HG03175 (cell line): ENCODE data around the gene ZNF780A.
"Not testable (repeated sequence)": the region's sequence is repeated elsewhere in the genome, so short reads cannot be mapped to it uniquely, and the experiment has no call there.

ENCODE experiments used
- ATAC-seq: cut with Tn5 transposase; IDR thresholded peaks from one replicate; pipeline ENCODE4 v1.9.1; 2021; ENCODE audit warnings: mild to moderate bottlenecking, moderate library complexity; ENCODE audit not compliant: unreplicated experiment

The ZNF780A gene

GRCh38 chr19:40090241-40091204 is at the start of gene ZNF780A:
TSS of gene ZNF780A (minus strand) at chr19:40090943. CDS start at chr19:40084753, 6,190 bp downstream.
- ATAC-seq, result peak; percentile 83

GRCh38 chr19:40139533-40140287 is 49.0 kb upstream of the ZNF780A start:
- ATAC-seq, result no peak

GRCh38 chr19:40136818-40137217 is 46.1 kb upstream of the ZNF780A start:
- no peak for ATAC-seq

GRCh38 chr19:40134866-40135265 is 44.1 kb upstream of the ZNF780A start:
- no peak for ATAC-seq

- ATAC-seq, result no peak
These were observed 42.7 kb upstream of the ZNF780A start for GRCh38 chr19:40133491-40133890.

- ATAC-seq, result no peak
These were observed 39.3 kb upstream of the ZNF780A start for GRCh38 chr19:40130013-40130412.

- no peak for ATAC-seq
These were observed 38.7 kb upstream of the ZNF780A start for GRCh38 chr19:40129425-40129824.

- ATAC-seq, result no peak
These were observed 38.2 kb upstream of the ZNF780A start for GRCh38 chr19:40128991-40129390.

- no peak for ATAC-seq
These were observed 28.6 kb upstream of the ZNF780A start for GRCh38 chr19:40119380-40119779.

- not testable (repeated sequence) for ATAC-seq
These were observed 27.9 kb upstream of the ZNF780A start for GRCh38 chr19:40118638-40119037.

GRCh38 chr19:40116075-40116474 is 25.3 kb upstream of the ZNF780A start:
- no peak for ATAC-seq

- not testable (repeated sequence) for ATAC-seq
These were observed 23.4 kb upstream of the ZNF780A start for GRCh38 chr19:40114119-40114518.

GRCh38 chr19:40112271-40112670 is 21.5 kb upstream of the ZNF780A start:
- ATAC-seq, result not testable (repeated sequence)

- no peak for ATAC-seq
These were observed 19.8 kb upstream of the ZNF780A start for GRCh38 chr19:40110570-40110969.

GRCh38 chr19:40104754-40105153 is 14.0 kb upstream of the ZNF780A start:
- ATAC-seq, result no peak

- ATAC-seq, result no peak
These were observed 12.9 kb upstream of the ZNF780A start for GRCh38 chr19:40103600-40103999.

GRCh38 chr19:40101813-40102212 is 11.1 kb upstream of the ZNF780A start:
- ATAC-seq, result no peak

GRCh38 chr19:40093416-40093815 is 2.7 kb upstream of the ZNF780A start:
- no peak for ATAC-seq

- ATAC-seq, result no peak
These were observed 724 bp upstream of the ZNF780A start for GRCh38 chr19:40091205-40092129.

- ATAC-seq, result no peak
These were observed 1.3 kb downstream of the ZNF780A start for GRCh38 chr19:40089462-40089861.
